DOHH2 (cell line): ENCODE results near the gene PPP1CC.
A peak's percentile ranks its signal among the peaks of the same experiment; 100 is the strongest.

Experiments used
- H3F3A ChIP-seq: fragments of 200-600 bp; sonication (generic), shearing (Covaris generic); 2 replicates; pipeline ENCODE4 v1.6.0; 2016; ENCODE audit warnings: antibody characterized with exemption, mild to moderate bottlenecking; ENCODE audit not compliant: control insufficient read depth, insufficient read depth
- H3K27ac ChIP-seq: fragments of 200-600 bp; sonication (generic); 2 replicates; pipeline ENCODE4 v1.5.1; 2014; ENCODE audit warnings: low read depth, mild to moderate bottlenecking, low read length, moderate library complexity
- H3K27me3 ChIP-seq: fragments of 200-600 bp; sonication (generic); 2 replicates; pipeline ENCODE4 v1.6.1; 2014; ENCODE audit warnings: mild to moderate bottlenecking, low read length, mixed read lengths; ENCODE audit not compliant: control insufficient read depth
- H3K36me3 ChIP-seq: fragments of 200-600 bp; sonication (generic); 2 replicates; pipeline ENCODE4 v1.6.1; 2014; ENCODE audit warnings: mild to moderate bottlenecking, low read length, moderate library complexity, mixed read lengths; ENCODE audit not compliant: control insufficient read depth
- H3K4me1 ChIP-seq: fragments of 200-600 bp; sonication (generic); 2 replicates; pipeline ENCODE4 v1.6.1; 2014; ENCODE audit warnings: mild to moderate bottlenecking, low read length, mixed read lengths; ENCODE audit not compliant: control insufficient read depth
- H3K4me2 ChIP-seq: fragments of 200-600 bp; sonication (generic); 2 replicates; pipeline ENCODE4 v1.6.0; 2014; ENCODE audit warnings: mild to moderate bottlenecking, low read length, moderate library complexity
- H3K4me3 ChIP-seq: fragments of 200-600 bp; sonication (generic); 2 replicates; pipeline ENCODE4 v1.5.1; 2014; ENCODE audit warnings: mild to moderate bottlenecking, low read length, mixed read lengths
- H3K79me2 ChIP-seq: fragments of 200-600 bp; sonication (generic); 2 replicates; pipeline ENCODE4 v1.6.1; 2014; ENCODE audit warnings: mild to moderate bottlenecking, low read length, mixed read lengths; ENCODE audit not compliant: control insufficient read depth
- H3K9me2 ChIP-seq: fragments of 200-600 bp; sonication (generic); replicated peaks from 2 replicates; pipeline ENCODE4 v1.6.1; 2014; ENCODE audit warnings: mild to moderate bottlenecking, low read length, mixed read lengths; ENCODE audit not compliant: control insufficient read depth
- H3K9me3 ChIP-seq: fragments of 200-600 bp; sonication (generic); 2 replicates; pipeline ENCODE4 v1.6.1; 2014; ENCODE audit warnings: antibody characterized with exemption, low read length, mixed read lengths; ENCODE audit not compliant: control insufficient read depth, insufficient read depth
- H4K20me1 ChIP-seq: fragments of 200-600 bp; sonication (generic); 2 replicates; pipeline ENCODE4 v1.6.0; 2014; ENCODE audit warnings: low read depth, mild to moderate bottlenecking, antibody characterized with exemption, low read length, moderate library complexity; ENCODE audit not compliant: control insufficient read depth, insufficient read depth
- EZH2phosphoT487 ChIP-seq: fragments of 200-600 bp; sonication (generic); IDR thresholded peaks from 2 replicates; pipeline ENCODE4 v1.6.1; 2017; ENCODE audit warnings: borderline replicate concordance, mild to moderate bottlenecking, antibody characterized with exemption, low read length, moderate library complexity, mixed read lengths
- TF ChIP-seq, protein P1 (sequence below): fragments of 200-600 bp; sonication (generic); IDR thresholded peaks from one replicate; pipeline ENCODE4 v1.5.1; 2014; ENCODE audit warnings: antibody characterized with exemption, mild to moderate bottlenecking, low read depth, low read length; ENCODE audit not compliant: poor library complexity, severe bottlenecking

The PPP1CC gene

DNA sequence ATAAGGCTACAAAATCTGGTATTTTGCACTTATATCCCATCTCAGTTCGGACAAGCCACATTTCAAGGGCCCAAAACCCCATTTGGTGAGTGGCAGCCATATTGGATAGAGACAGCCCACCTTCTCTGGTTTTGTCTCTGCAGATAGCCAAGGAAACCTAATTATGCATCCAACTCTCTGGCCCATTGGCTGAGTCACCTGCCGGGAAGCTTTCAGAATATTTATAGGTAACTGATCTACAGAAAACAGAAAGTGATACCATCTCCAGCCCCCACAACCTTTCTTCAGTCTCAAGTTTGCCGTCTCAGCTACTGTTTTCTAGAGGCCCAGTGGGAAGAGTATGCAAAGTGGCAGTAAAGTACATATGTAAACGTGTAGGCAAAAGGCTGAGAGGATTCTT, 33.7 kb upstream of the PPP1CC start:
- TF ChIP-seq EZH2phosphoT487, result no peak
- TF ChIP-seq, protein P1, sequence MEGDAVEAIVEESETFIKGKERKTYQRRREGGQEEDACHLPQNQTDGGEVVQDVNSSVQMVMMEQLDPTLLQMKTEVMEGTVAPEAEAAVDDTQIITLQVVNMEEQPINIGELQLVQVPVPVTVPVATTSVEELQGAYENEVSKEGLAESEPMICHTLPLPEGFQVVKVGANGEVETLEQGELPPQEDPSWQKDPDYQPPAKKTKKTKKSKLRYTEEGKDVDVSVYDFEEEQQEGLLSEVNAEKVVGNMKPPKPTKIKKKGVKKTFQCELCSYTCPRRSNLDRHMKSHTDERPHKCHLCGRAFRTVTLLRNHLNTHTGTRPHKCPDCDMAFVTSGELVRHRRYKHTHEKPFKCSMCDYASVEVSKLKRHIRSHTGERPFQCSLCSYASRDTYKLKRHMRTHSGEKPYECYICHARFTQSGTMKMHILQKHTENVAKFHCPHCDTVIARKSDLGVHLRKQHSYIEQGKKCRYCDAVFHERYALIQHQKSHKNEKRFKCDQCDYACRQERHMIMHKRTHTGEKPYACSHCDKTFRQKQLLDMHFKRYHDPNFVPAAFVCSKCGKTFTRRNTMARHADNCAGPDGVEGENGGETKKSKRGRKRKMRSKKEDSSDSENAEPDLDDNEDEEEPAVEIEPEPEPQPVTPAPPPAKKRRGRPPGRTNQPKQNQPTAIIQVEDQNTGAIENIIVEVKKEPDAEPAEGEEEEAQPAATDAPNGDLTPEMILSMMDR, result no peak
- peak overlapping the region; percentile 33 for H3K4me2 ChIP-seq
- peak overlapping the region; percentile 6; the same call in 1 of the 2 replicates for H3K4me3 ChIP-seq

GRCh38 chr12:110775997-110776396, 33.3 kb upstream of the PPP1CC start:
- Histone ChIP-seq H3K27me3 (no peaks in the 10 kb centered on the region), H3K4me3 (no peak overlapping the region; the same call in 1 of the 2 replicates), H3K9me3 (no peaks in the 10 kb centered on the region), H3K36me3 (0 out of 2 replicates have a peak, but pooled peaks cover 2% of the 10 kb centered on the region), H3K27ac (peak overlapping the region; percentile 16; the same call in 1 of the 2 replicates), H3K79me2 (no peaks in the 10 kb centered on the region), H3K4me2 (peak overlapping the region; percentile 33), H3K4me1 (peaks cover 64% of the 10 kb centered on the region), H4K20me1 (no peaks in the 10 kb centered on the region), H3F3A (peaks cover 12% of the 10 kb centered on the region), H3K9me2 (no peaks in the 10 kb centered on the region)
- TF ChIP-seq, protein P1, result no peak
- TF ChIP-seq EZH2phosphoT487, result no peak

More for the DNA sequence above, 33.7 kb upstream of the PPP1CC start:
- peak overlapping the region; percentile 16 for H3K27ac ChIP-seq
- peaks cover 12% of the 10 kb centered on the region for H3F3A ChIP-seq
- H3K9me2 ChIP-seq, result no peaks in the 10 kb centered on the region
- H3K4me1 ChIP-seq, result peaks cover 64% of the 10 kb centered on the region
- H3K36me3 ChIP-seq, result 0 out of 2 replicates have a peak, but pooled peaks cover 2% of the 10 kb centered on the region
- no peaks in the 10 kb centered on the region for H4K20me1 ChIP-seq
- no peaks in the 10 kb centered on the region for H3K79me2 ChIP-seq
- no peaks in the 10 kb centered on the region for H3K9me3 ChIP-seq
- no peaks in the 10 kb centered on the region for H3K27me3 ChIP-seq

DNA sequence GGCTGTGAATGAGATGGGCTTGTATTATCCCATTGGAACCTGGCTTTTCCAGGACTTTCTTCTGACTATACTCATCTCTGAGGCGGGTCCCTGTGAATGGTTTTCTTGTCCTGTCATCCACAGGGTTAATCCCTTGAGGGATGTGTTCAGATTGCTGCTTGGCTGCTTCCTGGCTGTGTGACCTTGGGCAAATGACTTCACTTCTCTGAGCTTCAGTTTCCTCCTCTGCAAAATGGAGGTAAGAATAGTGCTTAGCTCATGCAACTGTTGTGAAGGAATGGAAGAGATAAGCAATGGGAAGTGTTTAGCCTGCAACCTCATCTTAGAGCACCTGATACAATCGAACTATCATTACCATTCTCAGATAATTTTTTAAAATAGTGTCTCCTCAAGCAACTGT, 32.1 kb upstream of the PPP1CC start:
- 0 out of 2 replicates have a peak, but pooled peaks cover 2% of the 10 kb centered on the region for H3K36me3 ChIP-seq
- no peak overlapping the region for H3K4me2 ChIP-seq
- no peaks in the 10 kb centered on the region for H3K9me3 ChIP-seq
- H4K20me1 ChIP-seq, result no peaks in the 10 kb centered on the region
- H3K27ac ChIP-seq, result no peak overlapping the region
- no peaks in the 10 kb centered on the region for H3K79me2 ChIP-seq
- no peaks in the 10 kb centered on the region for H3K27me3 ChIP-seq
- no peaks in the 10 kb centered on the region for H3K9me2 ChIP-seq
- H3F3A ChIP-seq, result peaks cover 12% of the 10 kb centered on the region
- H3K4me3 ChIP-seq, result no peak overlapping the region
- no peak for TF ChIP-seq EZH2phosphoT487
- TF ChIP-seq, protein P1, result no peak
- peaks cover 56% of the 10 kb centered on the region for H3K4me1 ChIP-seq

- Histone ChIP-seq H3K9me3 (no peaks in the 10 kb centered on the region), H4K20me1 (no peaks in the 10 kb centered on the region), H3K27ac (no peak overlapping the region), H3K4me2 (no peak overlapping the region), H3K4me3 (no peak overlapping the region), H3K9me2 (no peaks in the 10 kb centered on the region), H3K4me1 (peaks cover 20% of the 10 kb centered on the region), H3K36me3 (no peaks in the 10 kb centered on the region), H3K79me2 (no peaks in the 10 kb centered on the region), H3F3A (peaks cover 2% of the 10 kb centered on the region; the same call in 1 of the 2 replicates), H3K27me3 (no peaks in the 10 kb centered on the region)
- TF ChIP-seq EZH2phosphoT487, result no peak
- TF ChIP-seq, protein P1, result no peak
These were observed 26.3 kb upstream of the PPP1CC start for GRCh38 chr12:110768960-110769359.
